Retinal pigment epithelial cell (primary cell): ENCODE measurements around the gene IGF2R.

Source experiments
- DNase-seq: peaks from one replicate; pipeline ENCODE4 v3.0.0-alpha.2; 2010; ENCODE audit warnings: low read depth
- H3K4me3 ChIP-seq: 2 replicates; pipeline ENCODE4 v1.5.1; 2011; ENCODE audit warnings: mild to moderate bottlenecking, low read length, control low read depth, moderate library complexity
- CTCF ChIP-seq: conservative IDR thresholded peaks from 2 replicates; pipeline ENCODE4 v1.5.1; 2011; ENCODE audit warnings: low read depth, low read length, control low read depth, inconsistent platforms

The IGF2R gene

DNA sequence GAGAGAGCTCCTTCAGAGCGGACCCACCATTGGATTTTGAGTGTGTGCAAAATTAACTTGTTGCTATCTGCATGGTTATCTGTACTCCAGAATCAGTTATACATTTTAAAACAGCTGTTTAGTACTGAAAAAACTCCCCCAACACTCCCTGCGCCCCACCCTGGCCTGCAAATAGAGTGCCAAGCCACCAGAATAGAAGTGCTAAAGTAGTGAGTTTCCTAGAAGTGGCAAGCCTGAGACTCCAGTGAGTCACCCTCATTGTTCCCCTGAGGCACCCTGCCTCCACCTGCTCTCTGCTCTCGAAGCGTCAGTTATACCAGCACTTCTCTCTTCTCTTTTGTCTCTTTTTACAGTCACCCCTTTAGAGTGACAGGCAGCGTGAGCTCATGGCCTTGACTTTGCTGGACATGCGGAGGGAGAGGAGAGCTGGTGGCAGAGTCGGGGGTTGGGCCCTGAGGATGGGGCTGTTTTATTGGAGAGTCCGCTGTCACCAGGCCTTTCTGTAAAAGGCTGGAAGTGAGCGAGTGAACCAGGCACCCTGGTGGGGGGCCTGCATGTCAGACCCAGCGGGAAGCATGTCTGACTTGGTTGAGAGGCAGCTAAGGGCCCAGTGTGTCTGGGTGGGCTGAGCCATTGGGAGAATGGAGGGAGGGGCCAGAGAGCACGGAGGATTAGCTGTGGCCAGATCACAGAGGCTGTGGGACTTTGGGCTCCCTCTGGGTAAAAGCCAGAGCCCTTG, 10.4 kb downstream of the IGF2R start:
- H3K4me3 ChIP-seq, result no peak overlapping the region
- DNase-seq, result no peak
- TF ChIP-seq CTCF, result no peak

DNA sequence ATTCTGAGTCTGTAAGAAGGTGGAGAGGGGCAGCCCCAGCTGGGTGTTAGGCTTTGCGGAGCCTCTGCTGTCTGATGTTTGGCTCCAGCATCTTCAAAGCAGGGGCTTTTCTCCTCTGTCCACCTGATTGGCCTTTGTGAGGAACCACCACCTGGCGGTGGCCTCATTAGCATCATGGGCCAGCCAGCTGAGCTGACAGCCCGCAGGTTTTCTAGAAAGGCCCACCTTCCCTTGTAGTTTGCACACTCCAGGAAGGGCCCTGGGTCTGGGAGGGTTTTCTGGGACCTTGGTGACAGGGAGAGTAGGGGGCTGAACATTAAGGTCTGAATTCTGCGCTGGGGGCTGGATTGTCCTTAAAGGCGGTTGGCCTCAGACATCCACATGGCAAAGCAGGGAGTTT, 11.6 kb downstream of the IGF2R start:
- no peak for DNase-seq
- TF ChIP-seq CTCF, result no peak
- H3K4me3 ChIP-seq, result no peak overlapping the region

GRCh38 chr6:159981071-159981402, 12.2 kb downstream of the IGF2R start:
- no peak for DNase-seq
- no peak for TF ChIP-seq CTCF
- H3K4me3 ChIP-seq, result no peak overlapping the region

DNA sequence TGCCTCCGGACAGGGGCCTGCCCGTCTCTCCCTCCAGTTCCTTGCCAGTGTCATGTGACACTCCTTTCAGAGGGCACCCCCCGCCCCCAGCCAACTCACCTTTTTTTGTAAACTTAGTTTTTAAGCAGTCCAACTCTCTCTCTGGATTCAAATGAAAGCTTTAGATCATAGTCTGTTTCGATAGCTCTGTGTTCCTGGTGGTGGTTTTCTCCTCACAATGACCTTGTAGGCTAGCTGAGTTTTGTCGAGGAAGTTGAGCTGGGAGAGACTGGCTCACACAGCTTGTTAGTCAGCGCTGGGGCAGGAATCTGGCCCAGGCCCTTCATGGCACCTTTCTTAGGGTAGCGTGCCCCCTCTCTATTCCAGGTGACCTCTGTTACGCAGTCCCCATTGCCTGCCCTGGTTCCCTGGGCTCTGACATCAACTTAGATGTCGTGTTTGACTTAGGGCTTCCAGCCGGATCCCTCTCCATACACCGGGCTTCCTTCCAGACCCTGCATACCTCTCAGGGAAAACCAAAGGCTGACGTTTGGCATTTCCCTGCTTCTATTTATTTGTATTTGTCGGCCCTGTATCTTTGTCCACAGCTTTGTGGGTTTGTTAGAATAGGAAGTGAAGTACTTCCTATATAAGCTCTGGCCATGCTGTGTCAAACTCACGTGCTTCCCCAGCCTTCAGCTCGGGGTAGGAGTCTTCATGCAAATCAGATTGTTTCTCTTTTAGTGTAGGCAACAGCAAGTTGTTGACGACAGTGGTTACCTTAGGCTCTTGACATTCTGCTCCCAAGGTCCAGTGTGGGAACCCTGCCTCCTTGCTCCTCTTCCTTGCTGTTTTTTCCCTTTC, 12.7 kb downstream of the IGF2R start:
- no peak for TF ChIP-seq CTCF
- H3K4me3 ChIP-seq, result no peak overlapping the region
- no peak for DNase-seq

DNA sequence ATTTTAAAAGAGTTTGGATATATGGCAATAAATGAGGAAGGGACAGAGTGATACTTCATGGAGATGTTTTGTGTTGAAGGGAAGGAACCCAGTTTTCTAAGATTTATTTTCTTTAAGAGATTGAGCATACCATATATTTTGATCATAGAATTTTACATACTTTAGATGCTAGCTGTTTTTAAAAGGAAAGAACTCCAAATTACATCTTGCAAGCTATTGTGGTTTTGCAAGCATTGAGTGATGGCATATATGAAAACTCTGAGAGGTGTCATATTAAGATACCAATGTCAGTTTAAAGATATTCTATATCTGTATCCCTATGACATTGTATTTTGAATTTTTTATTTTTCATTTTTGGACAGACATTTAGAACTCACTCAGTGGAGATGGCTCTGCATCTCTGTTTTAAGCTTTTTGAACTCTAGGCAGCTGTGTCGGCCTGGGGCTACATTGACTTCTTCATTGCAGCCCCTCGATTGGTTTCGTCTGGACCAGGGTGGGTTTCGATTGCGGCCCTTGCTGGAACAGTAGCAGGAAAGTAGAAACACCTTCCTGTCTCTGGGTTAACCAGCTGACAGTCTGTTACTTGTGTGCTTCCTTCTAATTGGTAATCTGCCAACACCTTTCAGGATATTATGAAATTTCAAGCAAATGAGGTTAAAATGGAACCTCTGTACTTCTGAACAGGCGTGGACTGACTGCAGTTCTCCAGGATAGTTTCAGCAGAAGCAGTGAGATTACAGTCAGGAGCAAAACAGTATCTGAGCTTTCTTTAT, 14.0 kb downstream of the IGF2R start:
- H3K4me3 ChIP-seq, result no peak overlapping the region
- no peak for TF ChIP-seq CTCF
- DNase-seq, result no peak

DNA sequence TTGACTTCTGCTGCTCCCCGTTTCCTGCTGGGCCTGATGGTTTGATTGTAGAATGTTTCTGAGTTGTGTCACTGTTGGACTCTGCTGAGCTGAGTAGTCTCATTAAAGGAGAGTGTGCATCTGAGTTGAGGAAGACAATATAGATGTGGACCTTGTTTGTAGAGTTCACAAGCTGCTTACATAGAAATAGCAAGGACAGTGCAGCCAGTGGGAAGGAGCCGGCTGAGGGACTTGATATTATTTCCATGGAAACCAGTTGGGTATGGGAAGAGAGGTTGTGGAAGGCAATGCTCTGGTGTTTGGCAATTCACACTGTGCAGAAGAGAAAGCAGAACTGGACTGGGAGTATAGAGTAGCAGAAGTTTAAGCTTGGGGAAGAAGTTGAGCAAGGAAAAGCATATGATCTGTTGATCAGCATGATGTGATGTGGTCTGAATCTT, 14.8 kb downstream of the IGF2R start:
- no peak for TF ChIP-seq CTCF
- no peak for DNase-seq
- no peak overlapping the region for H3K4me3 ChIP-seq
